BLaER1 treated with 17β-estradiol and CSF1 and Interleukin-3, amounts not matched to agents 10 nM and 100 nM (cell line): Measurements from ENCODE around the gene MTCL1.

Experiments used
- H3K27ac ChIP-seq, 11 experiments: shearing (Covaris generic); formaldehyde crosslinking; 2 replicates each; pipeline ENCODE4 v1.8.1; 2022
- H3K27me3 ChIP-seq, 11 experiments: shearing (Covaris generic); formaldehyde crosslinking; 2 replicates each; pipeline ENCODE4 v1.8.1; 2022
- H3K36me3 ChIP-seq, 11 experiments: shearing (Covaris generic); formaldehyde crosslinking; 2 replicates each; pipeline ENCODE4 v1.8.1; 2022
- H3K4me1 ChIP-seq, 10 experiments: shearing (Covaris generic); formaldehyde crosslinking; 2 replicates each; pipeline ENCODE4 v1.8.1; 2022
- H3K4me2 ChIP-seq, 11 experiments: shearing (Covaris generic); formaldehyde crosslinking; 2 replicates each; pipeline ENCODE4 v1.8.1; 2022
- H3K4me3 ChIP-seq, 10 experiments: shearing (Covaris generic); formaldehyde crosslinking; 2 replicates each; pipeline ENCODE4 v1.8.1; 2022
- H3K9ac ChIP-seq, 11 experiments: shearing (Covaris generic); formaldehyde crosslinking; 2 replicates each; pipeline ENCODE4 v1.8.1; 2022
- H3K9me3 ChIP-seq, 11 experiments: shearing (Covaris generic); formaldehyde crosslinking; replicated peaks in 1 of 11; 2 replicates each; pipeline ENCODE4 v1.8.1; 2022
- H4K20me1 ChIP-seq, 11 experiments: shearing (Covaris generic); formaldehyde crosslinking; 2 replicates each; pipeline ENCODE4 v1.8.1; 2022
- Cebpa-rat ChIP-seq, 11 experiments: shearing (Covaris generic); IDR thresholded peaks; 2 replicates each; pipeline ENCODE4 v1.8.1; 2022

The MTCL1 gene

DNA sequence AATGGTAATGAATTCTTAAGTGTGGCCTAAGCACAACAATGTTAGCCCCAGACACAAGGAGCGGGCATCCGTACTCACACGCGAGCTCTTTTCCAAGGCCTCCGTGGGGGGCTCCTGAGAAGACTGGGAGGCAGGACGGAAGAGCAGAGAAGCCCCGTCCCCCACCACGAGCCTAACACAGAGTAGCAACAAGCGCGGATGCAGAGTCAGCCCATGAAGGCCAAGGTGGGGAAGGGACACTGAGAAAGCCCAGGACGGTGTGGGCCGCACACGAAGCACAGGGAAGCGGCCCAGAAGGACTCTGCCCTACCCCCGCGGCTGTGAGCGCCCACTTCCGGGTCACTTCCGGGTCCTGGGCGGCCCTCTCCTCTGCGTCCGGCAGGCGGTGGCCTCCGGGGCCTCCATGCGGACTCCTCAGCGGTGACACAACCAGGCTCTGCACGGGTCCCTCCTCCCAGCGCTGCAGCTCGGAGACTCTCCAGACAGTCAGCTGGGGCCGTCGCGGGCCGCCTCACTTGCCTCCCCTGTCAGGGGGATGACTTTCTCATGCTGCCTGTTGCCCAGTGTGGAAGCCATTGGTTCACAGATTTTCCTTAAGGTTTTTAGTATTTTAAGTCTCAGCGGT lies 151.5 kb downstream of the MTCL1 start:
- Histone ChIP-seq H3K4me1 (peaks cover 24 to 46% (median 38%) of the 10 kb centered on the region in 10 experiments), H3K4me2 (peak overlapping the region in 8 of 11 experiments; percentile 68 to 83 (median 75); a peak in 15 of 22 replicates), H3K9ac (no peak overlapping the region), H3K36me3 (no peaks in the 10 kb centered on the region; a peak in 1 of 22 replicates), H3K9me3 (peaks cover 0 to 17% (median 11%) of the 10 kb centered on the region in 11 experiments; a peak in 12 of 22 replicates), H3K27me3 (no peaks in the 10 kb centered on the region), H3K4me3 (no peak overlapping the region; a peak in 1 of 20 replicates), H4K20me1 (no peaks in the 10 kb centered on the region), H3K27ac (peak overlapping the region in 6 of 11 experiments; percentile 24 to 60 (median 51); a peak in 7 of 22 replicates)
- TF ChIP-seq Cebpa-rat (IDR thresholded peaks at IDR 0.05), result no peak

DNA sequence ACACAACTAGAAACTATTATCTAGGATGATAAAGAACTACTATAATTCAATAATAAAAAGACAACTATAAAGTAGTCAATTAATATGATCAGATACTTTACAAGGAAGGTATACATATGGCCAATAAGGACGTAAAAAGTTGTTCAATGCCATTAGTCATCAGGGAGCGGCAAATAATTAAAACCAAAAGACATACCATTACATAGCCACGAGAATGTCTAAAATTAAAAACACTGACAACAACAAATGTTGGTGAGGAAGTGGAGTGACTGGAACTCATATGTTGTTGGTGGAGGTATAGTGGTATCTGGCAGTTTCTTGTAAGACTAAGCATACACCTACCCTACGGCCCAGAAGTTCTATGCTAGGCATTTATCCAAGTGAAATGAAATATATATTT lies 152.4 kb downstream of the MTCL1 start:
- H3K4me1 ChIP-seq, result peaks cover 24 to 46% (median 38%) of the 10 kb centered on the region in 10 experiments
- H3K4me3 ChIP-seq, result no peak overlapping the region
- no peaks in the 10 kb centered on the region; a peak in 1 of 22 replicates for H3K36me3 ChIP-seq
- no peak overlapping the region for H3K9ac ChIP-seq
- no peak overlapping the region for H3K27ac ChIP-seq
- no peaks in the 10 kb centered on the region for H3K27me3 ChIP-seq
- TF ChIP-seq Cebpa-rat (IDR thresholded peaks at IDR 0.05), result no peak
- peaks cover 0 to 19% (median 11%) of the 10 kb centered on the region in 11 experiments; a peak in 12 of 22 replicates for H3K9me3 ChIP-seq
- H3K4me2 ChIP-seq, result no peak overlapping the region
- H4K20me1 ChIP-seq, result no peaks in the 10 kb centered on the region

DNA sequence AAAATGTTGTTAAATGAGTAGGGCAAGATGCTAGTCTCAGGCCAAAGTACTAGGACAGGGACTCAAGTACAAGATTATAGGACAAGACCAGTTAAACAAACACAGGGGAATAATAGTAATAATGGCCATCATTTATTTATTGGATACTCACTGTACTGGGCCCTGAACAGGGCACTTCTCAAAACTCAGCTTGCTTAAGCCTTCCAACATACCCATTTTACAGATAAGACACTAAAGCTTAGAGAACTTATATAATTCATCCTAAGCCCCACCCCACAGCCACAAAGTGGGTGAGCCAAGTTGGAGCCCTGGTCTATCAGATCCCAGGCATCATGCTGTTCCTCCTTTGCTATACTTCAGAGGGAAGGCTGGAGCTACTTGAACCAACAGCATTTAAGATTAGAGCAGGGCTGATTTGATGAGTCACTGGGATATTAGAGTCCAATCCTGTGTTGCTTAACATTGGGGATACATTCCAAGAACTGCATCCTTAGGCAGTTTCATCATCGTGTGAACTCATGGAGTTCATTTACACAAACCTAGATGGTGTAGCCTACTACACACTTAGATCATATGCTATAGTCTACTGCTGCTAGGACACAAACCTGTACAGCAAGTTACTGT lies 153.6 kb downstream of the MTCL1 start:
- TF ChIP-seq Cebpa-rat (IDR thresholded peaks at IDR 0.05), result no peak
- no peak overlapping the region for H3K27ac ChIP-seq
- H3K4me2 ChIP-seq, result no peak overlapping the region
- H3K4me1 ChIP-seq, result peaks cover 23 to 38% (median 32%) of the 10 kb centered on the region in 10 experiments
- H3K9me3 ChIP-seq, result peaks cover 4 to 20% (median 11%) of the 10 kb centered on the region in 11 experiments; a peak in 13 of 22 replicates
- no peaks in the 10 kb centered on the region; a peak in 1 of 22 replicates for H3K36me3 ChIP-seq
- no peaks in the 10 kb centered on the region for H4K20me1 ChIP-seq
- no peak overlapping the region for H3K4me3 ChIP-seq
- H3K27me3 ChIP-seq, result no peaks in the 10 kb centered on the region
- H3K9ac ChIP-seq, result no peak overlapping the region

DNA sequence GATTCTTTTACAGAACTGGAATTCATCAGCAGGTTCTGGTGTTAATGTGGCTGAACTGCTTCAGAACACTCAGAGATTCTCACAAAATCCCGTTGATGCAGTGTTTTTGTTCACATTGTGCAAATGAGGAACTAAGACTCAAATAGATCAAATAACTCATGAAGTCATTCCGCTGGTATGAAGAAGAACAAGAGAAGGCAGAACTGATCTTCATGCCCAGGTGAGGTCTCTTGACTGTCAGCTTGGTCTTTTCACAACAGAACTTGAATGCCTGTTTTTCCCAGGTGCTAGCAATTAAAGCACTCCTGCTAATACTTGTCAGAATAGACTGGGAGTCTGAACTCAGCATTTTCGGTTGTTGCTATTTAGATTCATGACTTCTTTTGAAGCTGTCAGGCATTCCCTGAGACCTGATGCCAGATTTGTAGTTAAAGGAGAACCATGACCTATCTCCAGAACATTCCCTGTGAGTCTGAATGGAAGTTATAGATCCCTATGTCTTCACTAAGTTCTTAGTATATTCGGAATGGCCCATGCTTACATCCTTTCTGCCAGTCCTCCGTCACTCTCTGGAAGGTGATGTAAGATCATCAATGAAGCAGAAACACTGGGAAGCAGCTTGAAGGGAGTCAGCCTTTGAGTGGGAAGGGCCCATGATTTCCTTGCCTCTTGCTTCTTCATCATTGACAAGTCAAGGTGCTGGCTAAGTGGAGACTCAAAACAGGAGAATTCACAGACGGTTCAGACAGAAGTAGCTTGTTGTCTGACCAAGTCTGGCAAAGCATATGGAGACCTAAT lies 155.7 kb downstream of the MTCL1 start:
- Histone ChIP-seq H3K4me3 (no peak overlapping the region), H4K20me1 (no peaks in the 10 kb centered on the region), H3K27me3 (no peaks in the 10 kb centered on the region), H3K9ac (no peak overlapping the region), H3K4me2 (peak overlapping the region in 2 of 11 experiments; percentile 7 to 16; a peak in 1 of 22 replicates), H3K4me1 (peaks cover 2 to 18% (median 11%) of the 10 kb centered on the region in 10 experiments), H3K27ac (no peak overlapping the region), H3K36me3 (no peaks in the 10 kb centered on the region; a peak in 1 of 22 replicates), H3K9me3 (peaks cover 8 to 38% (median 24%) of the 10 kb centered on the region in 11 experiments; a peak in 16 of 22 replicates)
- no peak for TF ChIP-seq Cebpa-rat (IDR thresholded peaks at IDR 0.05)

DNA sequence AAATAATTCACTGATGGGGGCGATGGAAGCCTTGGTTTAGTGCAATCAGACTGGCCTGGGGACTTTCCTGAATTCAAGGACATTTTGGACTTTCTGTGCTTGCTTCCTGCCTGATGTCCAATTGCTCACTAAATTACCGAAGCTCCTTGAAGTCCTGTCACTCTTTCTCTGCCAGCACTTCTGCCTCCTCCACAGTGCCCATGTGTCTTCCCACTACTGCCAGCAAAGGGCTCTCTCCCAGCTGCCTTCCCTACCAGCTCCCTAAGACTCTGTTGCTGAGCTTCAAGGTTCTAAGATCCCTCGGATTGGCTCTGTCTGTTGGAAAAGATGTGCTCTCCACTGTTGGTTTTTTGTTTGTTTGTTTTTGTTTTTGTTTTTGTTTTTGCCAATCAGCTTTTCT lies 158.1 kb downstream of the MTCL1 start:
- H3K27ac ChIP-seq, result no peak overlapping the region
- no peak overlapping the region for H3K4me3 ChIP-seq
- no peaks in the 10 kb centered on the region for H3K27me3 ChIP-seq
- TF ChIP-seq Cebpa-rat (IDR thresholded peaks at IDR 0.05), result no peak
- H3K4me2 ChIP-seq, result no peak overlapping the region
- H3K4me1 ChIP-seq, result peaks cover 0 to 10% (median 0%) of the 10 kb centered on the region in 10 experiments; a peak in 4 of 20 replicates
- no peak overlapping the region for H3K9ac ChIP-seq
- peaks cover 0 to 27% (median 18%) of the 10 kb centered on the region in 11 experiments; a peak in 14 of 22 replicates for H3K9me3 ChIP-seq
- H3K36me3 ChIP-seq, result no peaks in the 10 kb centered on the region
- H4K20me1 ChIP-seq, result no peaks in the 10 kb centered on the region

DNA sequence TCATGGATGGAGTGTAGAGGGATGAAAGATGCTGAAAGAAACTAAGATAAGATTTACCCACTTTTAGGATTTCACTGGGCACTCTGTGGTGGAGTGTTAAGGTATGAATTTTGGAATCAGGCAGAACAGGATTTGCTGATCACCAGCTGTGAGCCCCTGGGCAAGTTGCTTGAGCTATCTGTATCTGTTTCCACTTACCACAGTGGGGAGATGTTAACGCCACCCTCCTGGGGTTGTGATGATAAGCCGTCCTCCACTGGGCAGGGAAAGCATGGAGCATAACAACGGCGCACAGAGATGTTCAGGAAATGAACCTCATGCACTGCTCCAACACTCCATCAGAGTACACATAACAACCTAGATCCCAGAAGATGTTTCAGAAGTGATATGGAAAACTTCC lies 160.6 kb downstream of the MTCL1 start:
- Histone ChIP-seq H3K4me3 (no peak overlapping the region), H3K27me3 (no peaks in the 10 kb centered on the region), H3K36me3 (no peaks in the 10 kb centered on the region), H3K9ac (no peak overlapping the region), H3K9me3 (peaks cover 0 to 27% (median 18%) of the 10 kb centered on the region in 11 experiments; a peak in 14 of 22 replicates), H4K20me1 (no peaks in the 10 kb centered on the region), H3K4me2 (no peak overlapping the region), H3K4me1 (peaks cover 0 to 16% (median 0%) of the 10 kb centered on the region in 10 experiments; a peak in 6 of 20 replicates), H3K27ac (no peak overlapping the region)
- TF ChIP-seq Cebpa-rat (IDR thresholded peaks at IDR 0.05), result no peak

DNA sequence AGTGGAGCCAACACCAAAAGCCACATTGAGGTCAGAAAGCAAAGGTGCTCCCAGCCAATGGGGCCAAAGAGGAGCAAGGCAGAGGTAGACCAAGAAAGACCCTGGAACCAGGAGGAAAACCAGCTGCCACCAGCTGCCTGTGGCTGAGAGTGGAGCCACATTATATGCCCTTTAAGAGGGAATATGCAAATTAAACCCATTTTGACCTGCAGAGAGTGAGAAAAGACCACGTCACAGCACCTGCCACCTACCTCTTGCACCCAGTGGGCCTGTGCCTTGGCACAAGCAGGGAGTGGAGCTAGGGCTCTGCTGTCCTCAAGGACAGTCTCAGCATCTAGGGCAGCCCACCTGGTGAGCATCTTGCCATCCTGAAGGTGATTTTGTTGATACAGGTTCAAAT lies 161.3 kb downstream of the MTCL1 start:
- Histone ChIP-seq H3K4me1 (peaks cover 0 to 12% (median 0%) of the 10 kb centered on the region in 10 experiments; a peak in 6 of 20 replicates), H3K4me3 (no peak overlapping the region), H3K36me3 (no peaks in the 10 kb centered on the region), H3K9ac (no peak overlapping the region), H3K4me2 (no peak overlapping the region), H4K20me1 (no peaks in the 10 kb centered on the region), H3K27me3 (no peaks in the 10 kb centered on the region), H3K9me3 (peaks cover 0 to 27% (median 18%) of the 10 kb centered on the region in 11 experiments; a peak in 14 of 22 replicates), H3K27ac (no peak overlapping the region)
- TF ChIP-seq Cebpa-rat (IDR thresholded peaks at IDR 0.05), result no peak

DNA sequence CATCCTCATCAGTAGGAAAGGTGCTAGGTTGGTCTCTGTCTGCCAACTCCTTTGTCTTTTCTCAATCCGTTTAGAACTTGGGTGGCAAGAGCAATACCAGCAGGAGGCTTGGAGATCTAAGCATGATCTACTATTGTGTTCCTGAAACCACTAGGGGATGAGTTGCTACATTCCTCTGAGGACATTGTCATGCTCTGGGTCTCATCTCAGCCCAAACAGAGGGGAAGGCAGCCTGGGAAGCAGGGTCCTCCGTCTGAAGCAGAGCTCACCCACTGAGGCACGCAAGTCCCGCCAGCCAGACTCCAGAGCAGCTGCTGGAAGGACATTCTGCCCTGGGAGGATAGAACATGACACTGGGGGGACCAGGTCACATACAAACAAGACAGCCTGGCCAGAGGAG lies 162.9 kb downstream of the MTCL1 start:
- Histone ChIP-seq H3K27me3 (no peaks in the 10 kb centered on the region), H3K27ac (no peak overlapping the region), H3K36me3 (no peaks in the 10 kb centered on the region), H4K20me1 (no peaks in the 10 kb centered on the region), H3K4me3 (no peak overlapping the region), H3K9ac (no peak overlapping the region), H3K4me1 (peaks cover 0 to 12% (median 0%) of the 10 kb centered on the region in 10 experiments; a peak in 6 of 20 replicates), H3K4me2 (peak overlapping the region in 4 of 11 experiments; percentile 2 to 24 (median 12); a peak in 1 of 22 replicates), H3K9me3 (peaks cover 0 to 27% (median 18%) of the 10 kb centered on the region in 11 experiments; a peak in 14 of 22 replicates)
- no peak for TF ChIP-seq Cebpa-rat (IDR thresholded peaks at IDR 0.05)
